Gastrocnemius medialis (tissue), 4 donors: ENCODE measurements around the gene FAM78A. TPM values are rescaled to one million over a fixed set of nuclear protein-coding genes. Genes with fewer than 3 reads are reported as not detected.

Experiments used
- ATAC-seq, 2 donors: fragments of 150-250 bp; one replicate each; pipeline ENCODE4 v1.9.1; 2016
- DNase-seq, 2 donors: peaks; one replicate each; pipeline ENCODE4 v3.0.0-alpha.2; 2019
- H3K27ac ChIP-seq, 4 donors: fragments of 200-600 bp; sonication (generic); 1 replicate in 1 of 4; 2 replicates in 3 of 4; pipeline ENCODE4 v1.5.1; 2016 to 2018; ENCODE audit warnings: mild to moderate bottlenecking in 2 of 4, moderate library complexity in 1 of 4
- H3K27me3 ChIP-seq, 3 donors: fragments of 200-600 bp; sonication (generic) in 2 of 3; 1 replicate in 1 of 3; 2 replicates in 2 of 3; pipeline versions ENCODE4 v1.5.1 to v1.6.0; 2016 to 2019; ENCODE audit warnings: mild to moderate bottlenecking in 1 of 3, moderate library complexity in 1 of 3
- H3K36me3 ChIP-seq, 2 donors: fragments of 200-600 bp; sonication (generic) in 1 of 2; one replicate each; pipeline ENCODE4 v1.5.1; 2017 to 2018
- H3K4me1 ChIP-seq, 2 donors: fragments of 200-600 bp; sonication (generic) in 1 of 2; one replicate each; pipeline ENCODE4 v1.5.1; 2016 to 2017; ENCODE audit warnings: mild to moderate bottlenecking in 2 of 2
- H3K4me3 ChIP-seq, 4 donors: fragments of 200-600 bp; sonication (generic) in 3 of 4; 1 replicate in 1 of 4; 2 replicates in 3 of 4; pipeline ENCODE4 v1.5.1; 2016 to 2019; ENCODE audit warnings: mild to moderate bottlenecking in 2 of 4
- H3K9me3 ChIP-seq, 3 donors: fragments of 200-600 bp; sonication (generic) in 2 of 3; 1 replicate in 1 of 3; 2 replicates in 2 of 3; pipeline ENCODE4 v1.5.1; 2016 to 2019
- CTCF ChIP-seq, 5 experiments: fragments of 450-650 bp in 3 of 5; fragments of 200-600 bp in 2 of 5; sonication (generic) in 2 of 5; IDR thresholded peaks in 4 of 5; conservative IDR thresholded peaks in 1 of 5; 1 replicate in 4 of 5; 2 replicates in 1 of 5; pipeline ENCODE4 v1.5.1; 2016 to 2019; ENCODE audit warnings: antibody characterized with exemption in 5 of 5, mild to moderate bottlenecking in 3 of 5, moderate library complexity in 3 of 5
- POLR2A ChIP-seq, 2 donors: fragments of 450-650 bp; IDR thresholded peaks; one replicate each; pipeline ENCODE4 v1.6.1; 2017; ENCODE audit warnings: antibody characterized with exemption in 2 of 2, mild to moderate bottlenecking in 2 of 2, moderate library complexity in 2 of 2
- in situ Hi-C, 4 donors: fragments of 200-750 bp; cut with MboI; loops; one replicate each; pipeline versions ENCODE4 v1.15.0 to v1.8.0; 2017; ENCODE audit warnings: low sequenced_read_pairs in 4 of 4
- intact Hi-C: fragments of 100-400 bp; cut with DNase I; formaldehyde crosslinking; loops from one replicate; pipeline ENCODE4 v1.15.1; 2023; ENCODE audit warnings: low total_unique reads
- total RNA-seq, 4 donors: library from RNA; depleted of rRNA; stranded (reverse); fragments of >200 nt; gene quantifications; one replicate each; pipeline versions ENCODE4 v1.1.0 to v1.2.3, GENCODE V29; 2016

Gene FAM78A
- total RNA-seq: 10 to 100 TPM in 2 of 4 donors, 1 to 10 TPM in 2; 3.6 to 16.0 (median 10.1) TPM

- Histone ChIP-seq H3K4me1 (peaks cover 50% of the 10 kb centered on the region in 2 donors), H3K27ac (peak within 1 kb of the TSS; percentile 94 to 100 (median 98)), H3K9me3 (no peaks in the 10 kb centered on the region), H3K27me3 (no peaks in the 10 kb centered on the region), H3K4me3 (peak within 1 kb of the TSS; percentile 64 to 82 (median 74)), H3K36me3 (no peaks in the 10 kb centered on the region)
- intact Hi-C loops (no loop called here), in situ Hi-C loops (no loop called here)
- ATAC-seq: peak; percentile 4 to 5
- TF ChIP-seq POLR2A (IDR thresholded peaks at IDR 0.05): peak in 1 of 2 donors; percentile 9
- peak in 1 of 5 experiments; percentile 16 for TF ChIP-seq CTCF (IDR thresholded peaks at IDR 0.05 in 4 of 5, conservative IDR thresholded peaks at IDR 0.05 in 1 of 5)
- DNase-seq: peak in 1 of 2 donors; percentile 50
These were observed at the start of gene FAM78A for GRCh38 chr9:131276094-131276888. Gene FAM78A (minus strand): TSS chr9:131276510. CDS start chr9:131276179, 331 bp downstream.

GRCh38 chr9:131324736-131325679 lies 48.7 kb upstream of the FAM78A start:
- intact Hi-C loops: no loop called here
- ATAC-seq (no peak), DNase-seq (peak in 1 of 2 donors; percentile 6)
- Histone ChIP-seq H3K36me3 (no peaks in the 10 kb centered on the region), H3K4me1 (no peaks in the 10 kb centered on the region), H3K27me3 (no peaks in the 10 kb centered on the region), H3K4me3 (no peak overlapping the region), H3K27ac (no peak overlapping the region), H3K9me3 (no peaks in the 10 kb centered on the region)
- in situ Hi-C loops: no loop called here
- no peak for TF ChIP-seq CTCF (IDR thresholded peaks at IDR 0.05 in 4 of 5, conservative IDR thresholded peaks at IDR 0.05 in 1 of 5)
- no peak for TF ChIP-seq POLR2A (IDR thresholded peaks at IDR 0.05)

GRCh38 chr9:131323629-131324028 lies 47.3 kb upstream of the FAM78A start:
- ATAC-seq (no peak), DNase-seq (peak in 1 of 2 donors; percentile 6)
- in situ Hi-C loops: no loop called here
- H3K4me3 ChIP-seq: no peak overlapping the region
- H3K27ac ChIP-seq: no peak overlapping the region
- TF ChIP-seq CTCF (IDR thresholded peaks at IDR 0.05 in 4 of 5, conservative IDR thresholded peaks at IDR 0.05 in 1 of 5) (no peak), POLR2A (IDR thresholded peaks at IDR 0.05) (no peak)
- H3K4me1 ChIP-seq: no peaks in the 10 kb centered on the region
- no peaks in the 10 kb centered on the region for H3K36me3 ChIP-seq
- intact Hi-C loops: no loop called here
- H3K27me3 ChIP-seq: no peaks in the 10 kb centered on the region
- no peaks in the 10 kb centered on the region for H3K9me3 ChIP-seq

GRCh38 chr9:131320031-131320685 lies 43.8 kb upstream of the FAM78A start:
- in situ Hi-C loops: no loop called here
- Histone ChIP-seq H3K4me3 (no peak overlapping the region), H3K36me3 (no peaks in the 10 kb centered on the region), H3K27ac (peak overlapping the region; percentile 45 to 64 (median 54)), H3K27me3 (no peaks in the 10 kb centered on the region), H3K9me3 (no peaks in the 10 kb centered on the region), H3K4me1 (peaks cover 0 to 9% of the 10 kb centered on the region in 2 donors)
- TF ChIP-seq POLR2A (IDR thresholded peaks at IDR 0.05) (no peak), CTCF (IDR thresholded peaks at IDR 0.05 in 4 of 5, conservative IDR thresholded peaks at IDR 0.05 in 1 of 5) (no peak)
- ATAC-seq (peak; percentile 34 to 61), DNase-seq (peak; percentile 65 to 78)
- intact Hi-C loops: no loop called here
